Adrenal gland (tissue), 12 donors: Measurements from ENCODE around the gene RXYLT1. TPM values are rescaled to one million over a fixed set of nuclear protein-coding genes. Genes with fewer than 3 reads are reported as not detected.

Experiments used
- DNase-seq, 7 donors: peaks; one replicate each; pipeline ENCODE4 v3.0.0-alpha.2; 2019 to 2020
- H3K27ac ChIP-seq, 5 donors: fragments of 200-600 bp; sonication (generic) in 4 of 5; 1 replicate in 3 of 5; 2 replicates in 2 of 5; pipeline versions ENCODE4 v1.5.1 to v1.8.0; 2016 to 2020; ENCODE audit warnings: mild to moderate bottlenecking in 1 of 5
- H3K27me3 ChIP-seq: fragments of 200-600 bp; 2 replicates; pipeline ENCODE4 v1.8.0; 2021
- H3K36me3 ChIP-seq, 2 donors: fragments of 200-600 bp; replicated peaks in 1 of 2; 1 replicate in 1 of 2; 2 replicates in 1 of 2; pipeline versions ENCODE4 v1.5.1 to v1.8.0; 2018 to 2022
- H3K4me1 ChIP-seq, 2 donors: fragments of 200-600 bp; replicated peaks in 1 of 2; 1 replicate in 1 of 2; 2 replicates in 1 of 2; pipeline versions ENCODE4 v1.5.1 to v1.8.0; 2018 to 2021
- H3K4me3 ChIP-seq, 4 donors: fragments of 200-600 bp; sonication (generic) in 3 of 4; one replicate each; pipeline ENCODE4 v1.5.1; 2016 to 2018
- H3K9me3 ChIP-seq, 3 donors: fragments of 200-600 bp; sonication (generic) in 1 of 3; replicated peaks in 1 of 3; 1 replicate in 2 of 3; 2 replicates in 1 of 3; pipeline versions ENCODE4 v1.5.1 to v1.8.0; 2016 to 2021
- POLR2A ChIP-seq, 2 donors: fragments of 450-650 bp; IDR thresholded peaks; one replicate each; pipeline ENCODE4 v1.6.1; 2017; ENCODE audit warnings: antibody characterized with exemption in 2 of 2, mild to moderate bottlenecking in 2 of 2, moderate library complexity in 1 of 2
- WGBS, 4 donors: extraction: QIAGEN DNeasy Blood & Tissue Kit in 2 of 4; methylation state at CpG; one replicate each; pipeline versions ENCODE4 v1.1.5 to v1.1.7; 2013 to 2017; 5-methylcytosine and 5-hydroxymethylcytosine counted together
- intact Hi-C, 2 donors: fragments of 100-400 bp; cut with DNase I; formaldehyde crosslinking; loops; one replicate each; pipeline versions ENCODE4 v1.14.1 to v1.15.0; 2022 to 2023
- polyA plus RNA-seq, 3 donors: library from polyadenylated mRNA; stranded (reverse); fragments of 200-250 nt in 2 of 3; fragments of 350-450 nt in 1 of 3; fragmentation: Illumina TruSeq in 1 of 3; extraction: RNeasy Lipid Tissue Mini Kit (QIAGEN cat#74804) in 1 of 3; gene quantifications; one replicate each; pipeline ENCODE4 v1.2.3, GENCODE V29; 2013 to 2014
- total RNA-seq, 9 donors: library from RNA; depleted of rRNA in 4 of 9; stranded (reverse); fragments of >200 nt in 4 of 9; fragments of 120-200 nt in 1 of 9; fragmentation: NEBNext Ultra II Directional in 1 of 9; extraction: Animal tissue kit (Norgen Biotek cat#: 25700) in 1 of 9; gene quantifications; one replicate each; pipeline versions ENCODE4 v1.1.0 to v1.2.4, GENCODE V29; 2013 to 2023
- TF ChIP-seq, protein P1 (sequence below), 6 experiments: fragments of 450-650 bp in 4 of 6; fragments of 200-600 bp in 2 of 6; sonication (generic) in 1 of 6; IDR thresholded peaks; 1 replicate in 5 of 6; 2 replicates in 1 of 6; pipeline versions ENCODE4 v1.5.1 to v1.8.0; 2016 to 2021; ENCODE audit warnings: antibody characterized with exemption in 6 of 6, mild to moderate bottlenecking in 2 of 6, moderate library complexity in 1 of 6
- donor health status: healthy with polysubstance abuse.
- donor health status: Bipolar disorder and iron deficiency.
- donor health status: DM: yes; HTN: yes; CAD: no.
- donor health status: DM: no; HTN: no; CAD: no.
- donor health status: DM: no; HTN: no; CAD: no.
- donor health status: DM: yes; HTN: yes; CAD: no.

RXYLT1 gene
- total and polyA plus RNA-seq, 12 donors: 13.9 to 44.9 (median 26.3) TPM

- Histone ChIP-seq H3K27me3 (no peaks in the 10 kb centered on the region), H3K9me3 (no peaks in the 10 kb centered on the region), H3K36me3 (no peaks in the 10 kb centered on the region), H3K4me1 (no peaks in the 10 kb centered on the region), H3K27ac (no peak overlapping the region), H3K4me3 (no peak overlapping the region)
- intact Hi-C loops: loop anchor here in 1 of 2 donors (10.0 kb wide), 1 partner anchor 566 kb away; the partner anchor contains the start of gene C12orf56
- TF ChIP-seq POLR2A (IDR thresholded peaks at IDR 0.05): no peak
- TF ChIP-seq, protein P1, sequence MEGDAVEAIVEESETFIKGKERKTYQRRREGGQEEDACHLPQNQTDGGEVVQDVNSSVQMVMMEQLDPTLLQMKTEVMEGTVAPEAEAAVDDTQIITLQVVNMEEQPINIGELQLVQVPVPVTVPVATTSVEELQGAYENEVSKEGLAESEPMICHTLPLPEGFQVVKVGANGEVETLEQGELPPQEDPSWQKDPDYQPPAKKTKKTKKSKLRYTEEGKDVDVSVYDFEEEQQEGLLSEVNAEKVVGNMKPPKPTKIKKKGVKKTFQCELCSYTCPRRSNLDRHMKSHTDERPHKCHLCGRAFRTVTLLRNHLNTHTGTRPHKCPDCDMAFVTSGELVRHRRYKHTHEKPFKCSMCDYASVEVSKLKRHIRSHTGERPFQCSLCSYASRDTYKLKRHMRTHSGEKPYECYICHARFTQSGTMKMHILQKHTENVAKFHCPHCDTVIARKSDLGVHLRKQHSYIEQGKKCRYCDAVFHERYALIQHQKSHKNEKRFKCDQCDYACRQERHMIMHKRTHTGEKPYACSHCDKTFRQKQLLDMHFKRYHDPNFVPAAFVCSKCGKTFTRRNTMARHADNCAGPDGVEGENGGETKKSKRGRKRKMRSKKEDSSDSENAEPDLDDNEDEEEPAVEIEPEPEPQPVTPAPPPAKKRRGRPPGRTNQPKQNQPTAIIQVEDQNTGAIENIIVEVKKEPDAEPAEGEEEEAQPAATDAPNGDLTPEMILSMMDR (IDR thresholded peaks at IDR 0.05): no peak
- 85 to 94% (median 91%) methylated on average over 2 of the region's 2 CpGs for WGBS, 4 donors
- DNase-seq: no peak
These were observed 49.2 kb downstream of the RXYLT1 start for GRCh38 chr12:63828867-63829266.

- H3K9me3 ChIP-seq: no peaks in the 10 kb centered on the region
- DNase-seq: no peak
- WGBS, 4 donors: 72 to 85% (median 75%) methylated on average over 2 of the region's 2 CpGs
- intact Hi-C loops: loop anchor here in 1 of 2 donors (5.0 kb wide), 1 partner anchor 421 kb away; no protein-coding TSS in a partner anchor
- no peaks in the 10 kb centered on the region for H3K4me1 ChIP-seq
- no peaks in the 10 kb centered on the region for H3K36me3 ChIP-seq
- no peak overlapping the region for H3K4me3 ChIP-seq
- H3K27ac ChIP-seq: no peak overlapping the region
- no peak for TF ChIP-seq POLR2A (IDR thresholded peaks at IDR 0.05)
- TF ChIP-seq, protein P1 (IDR thresholded peaks at IDR 0.05): no peak
- H3K27me3 ChIP-seq: no peaks in the 10 kb centered on the region
These were observed 56.3 kb downstream of the RXYLT1 start for GRCh38 chr12:63836046-63836445.

GRCh38 chr12:63836936-63837335 lies 57.2 kb downstream of the RXYLT1 start:
- H3K36me3 ChIP-seq: no peaks in the 10 kb centered on the region
- DNase-seq: no peak
- H3K4me3 ChIP-seq: no peak overlapping the region
- whole genome bisulfite sequencing, 4 donors: 81 to 85% (median 83%) methylated on average over 3 of the region's 3 CpGs
- no peak overlapping the region for H3K27ac ChIP-seq
- TF ChIP-seq POLR2A (IDR thresholded peaks at IDR 0.05): no peak
- TF ChIP-seq, protein P1 (IDR thresholded peaks at IDR 0.05): no peak
- no peaks in the 10 kb centered on the region for H3K4me1 ChIP-seq
- H3K9me3 ChIP-seq: no peaks in the 10 kb centered on the region
- intact Hi-C loops: loop anchor here in 1 of 2 donors (5.0 kb wide), 1 partner anchor 420 kb away; no protein-coding TSS in a partner anchor
- H3K27me3 ChIP-seq: no peaks in the 10 kb centered on the region

GRCh38 chr12:63838411-63838810 lies 58.7 kb downstream of the RXYLT1 start:
- H3K27me3 ChIP-seq: no peaks in the 10 kb centered on the region
- H3K27ac ChIP-seq: no peak overlapping the region
- intact Hi-C loops: loop anchor here (2.0 to 5.0 kb wide), 2 partner anchors 418 to 419 kb away; no protein-coding TSS in a partner anchor
- H3K9me3 ChIP-seq: no peaks in the 10 kb centered on the region
- no peak for DNase-seq
- no peaks in the 10 kb centered on the region for H3K36me3 ChIP-seq
- H3K4me3 ChIP-seq: no peak overlapping the region
- WGBS, 4 donors: 83 to 96% (median 88%) methylated on average over 6 to 9 of the region's 9 CpGs
- no peaks in the 10 kb centered on the region for H3K4me1 ChIP-seq
- TF ChIP-seq POLR2A (IDR thresholded peaks at IDR 0.05): no peak
- TF ChIP-seq, protein P1 (IDR thresholded peaks at IDR 0.05): no peak
